MM.1S (cell line): ENCODE measurements around the gene FCGBP.
"Not testable (repeated sequence)": the region's sequence is repeated elsewhere in the genome, so short reads cannot be mapped to it uniquely, and the experiment has no call there.

Experiments
- DNase-seq: peaks from one replicate; pipeline ENCODE4 v3.0.0-alpha.2; 2015
- H2AFZ ChIP-seq: fragments of 300-600 bp; sonication (generic); 2 replicates; pipeline ENCODE4 v1.6.0; 2016; ENCODE audit warnings: antibody characterized with exemption, low read length
- H3F3A ChIP-seq: fragments of 300-600 bp; sonication (generic); 2 replicates; pipeline ENCODE4 v1.6.1; 2016; ENCODE audit warnings: mild to moderate bottlenecking, antibody characterized with exemption, low read length, moderate library complexity, mixed read lengths; ENCODE audit not compliant: insufficient read depth
- H3K27ac ChIP-seq: fragments of 300-600 bp; sonication (generic); 2 replicates; pipeline ENCODE4 v1.5.1; 2016; ENCODE audit warnings: mild to moderate bottlenecking, low read length
- H3K27me3 ChIP-seq: fragments of 300-600 bp; sonication (generic); replicated peaks from 2 replicates; pipeline ENCODE4 v1.6.0; 2016; ENCODE audit warnings: low read length; ENCODE audit not compliant: insufficient read depth
- H3K36me3 ChIP-seq: fragments of 300-600 bp; sonication (generic); replicated peaks from 2 replicates; pipeline ENCODE4 v1.6.1; 2016; ENCODE audit warnings: mild to moderate bottlenecking, low read length, mixed read lengths; ENCODE audit not compliant: insufficient read depth
- H3K4me1 ChIP-seq: fragments of 300-600 bp; sonication (generic); 2 replicates; pipeline ENCODE4 v1.6.1; 2016; ENCODE audit warnings: low read length, mixed read lengths
- H3K4me2 ChIP-seq: fragments of 300-600 bp; sonication (generic); 2 replicates; pipeline ENCODE4 v1.6.0; 2016; ENCODE audit warnings: low read depth, low read length
- H3K4me3 ChIP-seq: fragments of 300-600 bp; sonication (generic); 2 replicates; pipeline ENCODE4 v1.5.1; 2016; ENCODE audit warnings: low read length, mixed read lengths
- H3K79me2 ChIP-seq: fragments of 300-600 bp; sonication (generic); 2 replicates; pipeline ENCODE4 v1.6.1; 2016; ENCODE audit warnings: mixed run types, low read length, mixed read lengths
- H3K9ac ChIP-seq: fragments of 300-600 bp; sonication (generic); 2 replicates; pipeline ENCODE4 v1.6.1; 2016; ENCODE audit warnings: low read length, mixed read lengths
- H3K9me2 ChIP-seq: fragments of 300-600 bp; sonication (generic); replicated peaks from 2 replicates; pipeline ENCODE4 v1.6.1; 2016; ENCODE audit warnings: mild to moderate bottlenecking, low read length, mixed read lengths; ENCODE audit not compliant: insufficient read depth
- H3K9me3 ChIP-seq: fragments of 300-600 bp; sonication (generic); replicated peaks from 2 replicates; pipeline ENCODE4 v1.6.1; 2016; ENCODE audit warnings: mild to moderate bottlenecking, low read length, mixed read lengths; ENCODE audit not compliant: insufficient read depth
- H4K20me1 ChIP-seq: fragments of 300-600 bp; sonication (generic); 2 replicates; pipeline ENCODE4 v1.6.1; 2016; ENCODE audit warnings: mild to moderate bottlenecking, low read length, moderate library complexity, mixed read lengths; ENCODE audit not compliant: insufficient read depth
- TF ChIP-seq, protein P1 (sequence below): fragments of 300-600 bp; sonication (generic); IDR thresholded peaks from 2 replicates; pipeline ENCODE4 v1.5.1; 2016; ENCODE audit warnings: antibody characterized with exemption, low read length, mixed read lengths

Gene FCGBP

GRCh38 chr19:39897511-39898245 lies 36.8 kb downstream of the FCGBP start:
- H3K36me3 ChIP-seq, H3K4me2 ChIP-seq, H3K4me3 ChIP-seq, H3K27me3 ChIP-seq, H2AFZ ChIP-seq, H3K9me3 ChIP-seq, H3F3A ChIP-seq, H3K79me2 ChIP-seq, H3K9ac ChIP-seq, H3K9me2 ChIP-seq, H3K4me1 ChIP-seq, H3K27ac ChIP-seq, H4K20me1 ChIP-seq: not testable (repeated sequence)
- DNase-seq, result peak; percentile 43
- TF ChIP-seq, protein P1, sequence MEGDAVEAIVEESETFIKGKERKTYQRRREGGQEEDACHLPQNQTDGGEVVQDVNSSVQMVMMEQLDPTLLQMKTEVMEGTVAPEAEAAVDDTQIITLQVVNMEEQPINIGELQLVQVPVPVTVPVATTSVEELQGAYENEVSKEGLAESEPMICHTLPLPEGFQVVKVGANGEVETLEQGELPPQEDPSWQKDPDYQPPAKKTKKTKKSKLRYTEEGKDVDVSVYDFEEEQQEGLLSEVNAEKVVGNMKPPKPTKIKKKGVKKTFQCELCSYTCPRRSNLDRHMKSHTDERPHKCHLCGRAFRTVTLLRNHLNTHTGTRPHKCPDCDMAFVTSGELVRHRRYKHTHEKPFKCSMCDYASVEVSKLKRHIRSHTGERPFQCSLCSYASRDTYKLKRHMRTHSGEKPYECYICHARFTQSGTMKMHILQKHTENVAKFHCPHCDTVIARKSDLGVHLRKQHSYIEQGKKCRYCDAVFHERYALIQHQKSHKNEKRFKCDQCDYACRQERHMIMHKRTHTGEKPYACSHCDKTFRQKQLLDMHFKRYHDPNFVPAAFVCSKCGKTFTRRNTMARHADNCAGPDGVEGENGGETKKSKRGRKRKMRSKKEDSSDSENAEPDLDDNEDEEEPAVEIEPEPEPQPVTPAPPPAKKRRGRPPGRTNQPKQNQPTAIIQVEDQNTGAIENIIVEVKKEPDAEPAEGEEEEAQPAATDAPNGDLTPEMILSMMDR, result peak; percentile 28

- not testable (repeated sequence) for H3K27me3 ChIP-seq, H3K4me2 ChIP-seq, H4K20me1 ChIP-seq, H3K4me1 ChIP-seq, H2AFZ ChIP-seq, H3F3A ChIP-seq, H3K79me2 ChIP-seq, H3K9me2 ChIP-seq, DNase-seq, H3K9ac ChIP-seq, H3K36me3 ChIP-seq, H3K27ac ChIP-seq, H3K9me3 ChIP-seq, H3K4me3 ChIP-seq
Observed at GRCh38 chr19:39895096-39895495, 39.3 kb downstream of the FCGBP start.

DNA sequence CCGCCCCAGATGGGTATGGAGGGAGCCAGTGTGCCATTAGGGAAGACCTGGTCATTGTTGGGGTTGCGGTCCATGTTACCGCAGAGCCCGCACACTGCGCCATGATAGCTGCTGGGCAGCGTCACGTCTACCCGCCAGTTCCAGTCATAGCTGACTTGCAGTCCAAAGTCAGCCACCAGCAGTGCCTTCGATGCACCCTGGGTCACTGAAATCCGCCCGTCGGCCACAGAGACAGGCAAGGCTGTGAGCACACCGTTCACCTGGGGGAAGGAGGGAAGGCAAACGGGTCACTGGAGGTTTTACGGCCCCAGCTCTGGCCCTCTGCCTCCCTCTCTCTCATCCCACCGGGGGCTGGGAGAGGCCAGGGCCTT lies 40.2 kb downstream of the FCGBP start:
- H3K4me1 ChIP-seq, H3K4me3 ChIP-seq, H3K9me2 ChIP-seq, H3K36me3 ChIP-seq, H3F3A ChIP-seq, H3K79me2 ChIP-seq, H3K4me2 ChIP-seq, H3K27ac ChIP-seq, H3K9me3 ChIP-seq, H4K20me1 ChIP-seq, H2AFZ ChIP-seq, DNase-seq, H3K27me3 ChIP-seq, H3K9ac ChIP-seq: not testable (repeated sequence)

DNA sequence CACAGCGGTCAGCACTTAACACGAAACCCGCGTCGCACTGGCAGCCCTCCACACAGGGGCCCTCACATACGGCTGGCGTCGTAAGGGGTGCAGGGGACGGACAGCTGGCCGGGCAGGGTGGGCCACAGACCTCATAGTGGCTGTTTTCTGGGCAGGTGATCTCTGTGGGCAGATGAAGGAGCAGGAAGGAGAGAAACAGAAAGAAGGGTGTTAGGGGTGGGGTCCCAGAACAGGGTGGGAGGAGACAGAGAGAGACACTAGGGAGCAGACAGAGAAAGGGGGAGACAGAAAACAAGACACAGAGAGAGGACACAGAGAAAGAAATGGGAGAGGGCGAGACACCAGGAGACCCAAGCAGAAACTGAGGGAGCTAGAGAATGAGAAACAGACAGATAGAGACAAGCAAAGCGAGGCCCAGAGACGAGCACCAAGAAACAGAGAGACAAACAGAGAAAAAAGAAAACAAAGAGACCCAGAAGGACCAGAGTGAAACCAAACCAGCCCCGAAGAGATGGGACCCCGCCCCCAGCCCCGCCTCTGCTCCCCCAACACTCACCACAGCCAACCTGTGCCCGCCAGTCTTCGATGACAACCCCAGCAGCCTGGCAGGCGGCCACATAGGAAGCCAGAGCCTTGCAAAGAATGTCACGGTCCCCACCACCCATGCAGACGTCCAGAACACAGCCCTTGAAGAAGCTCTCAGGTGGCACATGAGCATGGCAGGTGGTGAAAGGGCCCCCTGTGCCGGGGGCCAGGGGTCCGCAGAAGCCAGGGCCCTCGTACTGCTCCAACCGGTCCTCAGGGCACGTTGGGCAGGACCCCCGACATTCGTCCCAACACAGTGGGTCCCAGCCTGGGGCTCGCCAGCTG lies 40.8 kb downstream of the FCGBP start:
- H3K27ac ChIP-seq, DNase-seq, H3K9ac ChIP-seq, H3K9me2 ChIP-seq, H3K36me3 ChIP-seq, H3K9me3 ChIP-seq, H4K20me1 ChIP-seq, H2AFZ ChIP-seq, H3F3A ChIP-seq, H3K4me1 ChIP-seq, H3K79me2 ChIP-seq, H3K27me3 ChIP-seq, H3K4me3 ChIP-seq: not testable (repeated sequence)
- H3K4me2 ChIP-seq, result peak overlapping the region; percentile 4; the same call in 1 of the 2 replicates

DNA sequence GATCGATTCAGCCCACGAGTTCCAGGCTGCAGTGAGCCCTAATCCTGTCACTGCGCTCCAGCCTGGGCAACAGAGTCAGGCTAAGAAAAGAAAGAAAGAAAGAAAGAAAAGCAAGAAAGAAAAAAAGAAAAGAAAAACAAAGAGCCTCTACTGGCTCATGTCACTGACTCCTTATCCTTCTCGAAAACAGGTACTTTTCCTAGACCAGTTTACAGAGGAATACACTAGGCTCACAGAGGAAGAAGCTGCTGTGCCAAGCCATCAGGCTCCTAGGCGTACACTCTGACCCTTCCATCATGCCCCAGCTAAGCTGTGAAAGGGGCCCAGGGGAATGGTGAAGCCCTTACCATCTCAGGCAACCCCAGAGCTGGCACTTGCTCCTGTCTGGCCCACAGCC lies 41.9 kb downstream of the FCGBP start:
- H3K27me3 ChIP-seq, DNase-seq, H3K79me2 ChIP-seq, H3K9me3 ChIP-seq, H4K20me1 ChIP-seq, H3K4me2 ChIP-seq, H3K4me3 ChIP-seq, H3K27ac ChIP-seq, H3K36me3 ChIP-seq, H3K9me2 ChIP-seq, H3F3A ChIP-seq, H3K4me1 ChIP-seq, H2AFZ ChIP-seq, H3K9ac ChIP-seq: not testable (repeated sequence)

GRCh38 chr19:39891660-39892505 lies 42.6 kb downstream of the FCGBP start:
- DNase-seq, H3K9me2 ChIP-seq, H3K9me3 ChIP-seq, H3K4me1 ChIP-seq, H3K27me3 ChIP-seq, H2AFZ ChIP-seq, H3K4me2 ChIP-seq, H3K27ac ChIP-seq, H3K79me2 ChIP-seq, H3K36me3 ChIP-seq, H3K4me3 ChIP-seq, H4K20me1 ChIP-seq, H3K9ac ChIP-seq, H3F3A ChIP-seq: not testable (repeated sequence)
